GM18498 (cell line): ENCODE data around the gene C2orf92.
A peak's percentile ranks its signal among the peaks of the same experiment; 100 is the strongest.
"Not testable (repeated sequence)": the region's sequence is repeated elsewhere in the genome, so short reads cannot be mapped to it uniquely, and the experiment has no call there.

Experiments
- ATAC-seq: cut with Tn5 transposase; IDR thresholded peaks from one replicate; pipeline ENCODE4 v1.9.1; 2021; ENCODE audit warnings: mild to moderate bottlenecking, moderate library complexity; ENCODE audit not compliant: unreplicated experiment

C2orf92 gene

GRCh38 chr2:97688062-97688827, 18.7 kb downstream of the C2orf92 start:
- ATAC-seq = no peak

GRCh38 chr2:97691166-97691565, 21.7 kb downstream of the C2orf92 start:
- no peak for ATAC-seq

GRCh38 chr2:97693476-97693875, 24.0 kb downstream of the C2orf92 start:
- no peak for ATAC-seq

DNA sequence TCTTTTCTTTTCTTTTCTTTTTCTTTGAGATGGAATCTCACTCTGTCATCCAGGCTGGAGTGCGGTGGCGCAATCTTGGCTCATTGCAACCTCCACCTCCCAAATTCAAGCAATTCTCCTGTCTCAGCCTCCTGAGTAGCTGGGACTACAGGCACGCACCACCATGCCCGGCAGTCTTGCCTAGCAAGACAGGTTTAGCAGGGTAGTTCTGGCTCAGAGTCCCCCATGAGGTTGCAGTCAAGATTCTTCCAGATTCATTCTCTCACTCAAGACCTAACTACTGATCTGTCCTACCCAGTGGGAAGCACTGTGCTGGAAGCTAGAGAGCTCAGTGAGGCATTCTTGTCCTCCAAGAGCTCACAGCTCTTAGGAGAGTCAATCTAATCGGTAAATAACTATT, 26.2 kb downstream of the C2orf92 start:
- ATAC-seq = no peak

GRCh38 chr2:97697252-97698235, 28.0 kb downstream of the C2orf92 start:
- peak; percentile 80 for ATAC-seq

DNA sequence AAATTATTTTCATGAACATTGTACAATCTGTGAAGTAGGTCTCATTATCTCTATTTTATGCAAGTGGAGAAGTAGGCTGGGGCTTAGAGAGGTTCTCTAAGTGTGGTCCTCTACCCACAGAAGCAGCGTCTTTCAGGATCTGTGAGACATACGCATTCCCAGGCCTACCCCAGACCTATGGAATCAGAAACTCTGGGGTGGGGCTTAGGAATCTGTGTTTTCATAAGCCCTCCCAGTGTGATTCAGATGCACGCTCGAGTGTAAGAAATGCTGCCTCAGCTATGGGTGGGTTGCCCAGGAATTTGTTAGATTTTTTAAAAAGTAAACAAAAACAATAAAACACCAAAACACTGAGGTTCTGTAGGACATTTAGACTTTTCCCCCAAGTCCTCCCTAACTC, 29.0 kb downstream of the C2orf92 start:
- ATAC-seq = no peak

- ATAC-seq = no peak
Observed at GRCh38 chr2:97699765-97700444, 30.4 kb downstream of the C2orf92 start.

DNA sequence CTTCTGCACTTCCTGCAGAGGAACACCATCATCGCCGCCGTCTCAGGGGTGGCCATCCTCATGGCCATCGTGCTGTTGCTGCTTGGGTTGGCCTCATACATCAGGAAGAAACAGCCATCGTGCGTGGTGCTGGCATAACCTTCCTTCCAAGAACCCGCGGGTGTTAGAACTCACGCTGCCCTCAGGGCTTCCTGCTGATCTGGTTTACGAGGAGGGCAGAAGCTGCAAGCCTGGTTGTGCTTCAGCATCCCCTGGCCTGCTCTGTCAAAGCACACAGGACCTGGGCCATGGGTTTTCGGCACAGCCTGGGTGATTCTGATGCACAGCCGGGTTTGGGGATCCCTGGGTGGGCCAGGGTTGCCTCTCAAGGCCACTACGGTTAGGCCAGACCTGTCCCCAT, 31.7 kb downstream of the C2orf92 start:
- ATAC-seq = no peak

- ATAC-seq = no peak
Observed at GRCh38 chr2:97701851-97702465, 32.4 kb downstream of the C2orf92 start.

DNA sequence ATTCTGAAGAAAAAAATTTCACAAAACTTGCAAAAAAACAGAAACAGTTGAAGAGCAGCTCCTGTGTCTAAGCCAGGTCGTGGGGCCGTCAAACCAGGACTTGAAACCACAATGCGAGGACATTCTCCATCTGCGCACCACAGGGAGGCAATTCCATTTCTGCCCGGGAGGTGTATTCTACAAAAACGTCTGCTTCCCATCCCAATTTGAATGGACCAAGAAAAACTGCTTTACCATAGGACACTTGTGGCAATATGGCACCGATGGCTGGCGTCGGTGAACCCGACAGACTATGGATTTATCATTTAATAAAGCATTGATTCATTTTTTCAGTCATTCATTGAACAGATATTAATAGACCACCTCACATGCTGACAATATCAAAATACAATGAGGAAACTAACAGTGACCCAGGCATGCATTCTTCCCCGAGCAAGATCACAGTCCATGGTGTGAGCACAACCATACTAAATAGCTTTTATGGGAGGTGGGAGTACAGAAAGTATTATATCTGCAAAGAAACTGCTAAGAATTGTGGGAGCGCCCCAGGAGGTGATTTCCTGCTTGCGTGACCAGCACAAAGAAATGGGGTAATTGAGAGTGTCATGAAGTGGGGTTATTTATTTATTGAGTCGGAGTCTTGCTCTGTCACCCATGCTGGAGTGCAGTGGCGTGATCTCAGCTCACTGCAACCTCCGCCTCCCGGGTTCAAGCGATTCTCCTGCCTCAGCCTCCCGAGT, 33.4 kb downstream of the C2orf92 start:
- ATAC-seq = no peak

- ATAC-seq = no peak
Observed at GRCh38 chr2:97703741-97704140, 34.2 kb downstream of the C2orf92 start.

- ATAC-seq = no peak
Observed at GRCh38 chr2:97704989-97705388, 35.5 kb downstream of the C2orf92 start.

- no peak for ATAC-seq
Observed at GRCh38 chr2:97706112-97706511, 36.6 kb downstream of the C2orf92 start.

GRCh38 chr2:97706708-97707345, 37.3 kb downstream of the C2orf92 start:
- no peak for ATAC-seq

GRCh38 chr2:97707362-97708047, 38.0 kb downstream of the C2orf92 start:
- no peak for ATAC-seq

- ATAC-seq = no peak
Observed at GRCh38 chr2:97708048-97708380, 38.5 kb downstream of the C2orf92 start.

- ATAC-seq = no peak
Observed at GRCh38 chr2:97708608-97709007, 39.1 kb downstream of the C2orf92 start.

DNA sequence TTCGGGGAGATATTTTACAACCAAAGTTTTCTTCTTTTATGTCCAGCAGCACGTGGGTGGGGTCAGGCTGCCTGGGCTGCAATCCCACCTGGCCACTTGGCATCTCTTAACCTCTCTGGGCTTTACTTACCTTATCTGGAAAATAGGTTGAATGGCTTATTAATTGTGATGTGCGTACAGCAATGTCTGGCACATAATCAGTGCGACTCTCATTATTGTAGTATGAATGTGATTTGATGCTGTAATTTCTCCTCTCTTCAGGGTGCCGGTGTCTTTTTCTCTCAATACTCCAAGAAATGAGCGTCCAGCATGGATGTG, 41.8 kb downstream of the C2orf92 start:
- ATAC-seq = no peak

DNA sequence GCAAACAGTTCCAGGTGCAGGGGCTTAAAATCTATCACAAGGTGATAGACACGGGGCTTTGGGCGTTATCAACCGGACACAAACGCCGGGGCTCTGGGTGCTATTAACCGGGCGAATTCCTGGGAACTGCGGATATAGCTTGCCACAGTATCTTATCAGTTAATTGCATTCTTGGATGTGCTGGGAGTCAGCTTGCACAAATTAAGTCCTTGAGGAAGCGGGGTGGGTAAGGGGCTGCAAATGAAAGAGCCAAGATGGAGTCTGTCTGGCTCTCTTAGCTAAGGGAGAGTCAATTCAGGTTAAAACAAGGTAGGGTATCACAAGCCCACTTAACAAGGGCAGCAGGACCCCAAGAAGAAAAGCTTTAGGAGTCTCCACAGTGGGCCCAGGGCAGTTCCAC, 42.7 kb downstream of the C2orf92 start:
- ATAC-seq = not testable (repeated sequence)
